Measurements from ENCODE around the gene ZNF385B. TPM values are rescaled to one million over a fixed set of nuclear protein-coding genes. Genes with fewer than 3 reads are reported as not detected.

ZNF385B gene
- total RNA-seq, 3 donors from 2014 or later (not counting 1 experiment from before 2014, with no cell fraction given): 0.54 TPM; not detected in 2

GRCh38 chr2:179650420-179650819, 211.0 kb downstream of the ZNF385B start:
- no peak overlapping the region for H3K27ac ChIP-seq (ENCODE audit: low read length)
- Mint-ChIP-seq H3K36me3 (no peaks in the 10 kb centered on the region), H3K9me3 (peaks cover 0 to 3% of the 10 kb centered on the region in 2 donors), H3K27me3 (ENCODE audit: low read depth in 2 of 2) (no peaks in the 10 kb centered on the region), H3K4me3 (no peak overlapping the region), H3K27ac (no peak overlapping the region), H3K4me1 (no peaks in the 10 kb centered on the region)
- no peaks in the 10 kb centered on the region for H3K9me3 ChIP-seq (ENCODE audit: control insufficient read depth, insufficient read depth, low read length)
- no peaks in the 10 kb centered on the region for H3K4me1 ChIP-seq (ENCODE audit: control insufficient read depth, insufficient read depth, low read length)
- DNase-seq (no peak), ATAC-seq (no peak)
- intact Hi-C loops (cut with micrococcal nuclease): no loop called here
- TF ChIP-seq CTCF (IDR thresholded peaks at IDR 0.05): no peak
- no peak overlapping the region for H3K4me3 ChIP-seq (ENCODE audit: low read length)
- H3K36me3 ChIP-seq (ENCODE audit: control insufficient read depth, insufficient read depth, low read length): no peaks in the 10 kb centered on the region
- no peaks in the 10 kb centered on the region for H3K27me3 ChIP-seq (ENCODE audit: control insufficient read depth, insufficient read depth, low read length)

- no peak for TF ChIP-seq CTCF (IDR thresholded peaks at IDR 0.05)
- Histone ChIP-seq H3K4me1 (ENCODE audit: control insufficient read depth, insufficient read depth, low read length) (no peaks in the 10 kb centered on the region), H3K36me3 (ENCODE audit: control insufficient read depth, insufficient read depth, low read length) (no peaks in the 10 kb centered on the region), H3K9me3 (ENCODE audit: control insufficient read depth, insufficient read depth, low read length) (no peaks in the 10 kb centered on the region), H3K27me3 (ENCODE audit: control insufficient read depth, insufficient read depth, low read length) (no peaks in the 10 kb centered on the region), H3K27ac (ENCODE audit: low read length) (no peak overlapping the region), H3K4me3 (ENCODE audit: low read length) (no peak overlapping the region)
- ATAC-seq (no peak), DNase-seq (no peak)
- 90% methylated on average over 3 of the region's 3 CpGs for WGBS (ENCODE audit: insufficient coverage)
- Mint-ChIP-seq H3K27me3 (ENCODE audit: low read depth in 2 of 2) (no peaks in the 10 kb centered on the region), H3K9me3 (peaks cover 0 to 4% of the 10 kb centered on the region in 2 donors), H3K36me3 (no peaks in the 10 kb centered on the region), H3K27ac (no peak overlapping the region), H3K4me3 (no peak overlapping the region), H3K4me1 (no peaks in the 10 kb centered on the region)
- intact Hi-C loops (cut with micrococcal nuclease): no loop called here
Observed at GRCh38 chr2:179646862-179647587, 214.4 kb downstream of the ZNF385B start.

- no peaks in the 10 kb centered on the region for H3K36me3 ChIP-seq (ENCODE audit: control insufficient read depth, insufficient read depth, low read length)
- H3K27me3 ChIP-seq (ENCODE audit: control insufficient read depth, insufficient read depth, low read length): no peaks in the 10 kb centered on the region
- no peaks in the 10 kb centered on the region for H3K4me1 ChIP-seq (ENCODE audit: control insufficient read depth, insufficient read depth, low read length)
- no peak overlapping the region for H3K4me3 ChIP-seq (ENCODE audit: low read length)
- Mint-ChIP-seq H3K36me3 (no peaks in the 10 kb centered on the region), H3K4me1 (no peaks in the 10 kb centered on the region), H3K4me3 (no peak overlapping the region), H3K27ac (no peak overlapping the region), H3K9me3 (peaks cover 0 to 4% of the 10 kb centered on the region in 2 donors), H3K27me3 (ENCODE audit: low read depth in 2 of 2) (no peaks in the 10 kb centered on the region)
- DNase-seq: no peak
- H3K9me3 ChIP-seq (ENCODE audit: control insufficient read depth, insufficient read depth, low read length): no peaks in the 10 kb centered on the region
- ATAC-seq: no peak
- intact Hi-C loops (cut with micrococcal nuclease): no loop called here
- 89% methylated on average over 5 of the region's 9 CpGs for WGBS (ENCODE audit: insufficient coverage)
- no peak for TF ChIP-seq CTCF (IDR thresholded peaks at IDR 0.05)
- H3K27ac ChIP-seq (ENCODE audit: low read length): no peak overlapping the region
Observed at GRCh38 chr2:179646173-179646769, 215.1 kb downstream of the ZNF385B start.
